Aorta (tissue), 5 donors: Measurements from ENCODE around the gene MYCBPAP. TPM values are rescaled to one million over a fixed set of nuclear protein-coding genes. Genes with fewer than 3 reads are reported as not detected.
A peak's percentile ranks its signal among the peaks of the same experiment; 100 is the strongest.

Experiments used
- ATAC-seq: fragments of 200-7000 bp; cut with Tn5 transposase; one replicate; pipeline ENCODE4 v1.9.1; 2022; ENCODE audit warnings: moderate library complexity; ENCODE audit not compliant: low FRiP score
- DNase-seq, 2 donors: peaks; one replicate each; pipeline ENCODE4 v3.0.0-alpha.2; 2020
- H3K27ac ChIP-seq, 2 donors: one replicate each; pipeline ENCODE4 v1.5.1; 2013; ENCODE audit warnings: low read length in 2 of 2, mild to moderate bottlenecking in 2 of 2, moderate library complexity in 2 of 2, control low read depth in 1 of 2, inconsistent platforms in 1 of 2, low read depth in 1 of 2
- H3K27me3 ChIP-seq, 2 donors: one replicate each; pipeline ENCODE4 v1.6.1; 2013; ENCODE audit warnings: control low read depth in 1 of 2, low read length in 1 of 2, mild to moderate bottlenecking in 1 of 2, moderate library complexity in 1 of 2; ENCODE audit not compliant: insufficient read depth in 2 of 2, control insufficient read depth in 1 of 2
- H3K36me3 ChIP-seq, 2 donors: one replicate each; pipeline ENCODE4 v1.6.1; 2013; ENCODE audit warnings: control low read depth in 1 of 2, low read length in 1 of 2, mild to moderate bottlenecking in 1 of 2; ENCODE audit not compliant: insufficient read depth in 2 of 2, control insufficient read depth in 1 of 2
- H3K4me1 ChIP-seq, 2 donors: one replicate each; pipeline ENCODE4 v1.6.1; 2013; ENCODE audit warnings: low read length in 2 of 2, control low read depth in 1 of 2, mild to moderate bottlenecking in 1 of 2, moderate library complexity in 1 of 2; ENCODE audit not compliant: insufficient read depth in 2 of 2, control insufficient read depth in 1 of 2
- H3K4me3 ChIP-seq, 2 donors: one replicate each; pipeline ENCODE4 v1.5.1; 2013; ENCODE audit warnings: low read length in 2 of 2, control low read depth in 1 of 2, mild to moderate bottlenecking in 1 of 2
- H3K9me3 ChIP-seq: one replicate; pipeline ENCODE4 v1.6.1; 2013; ENCODE audit warnings: mild to moderate bottlenecking, low read length; ENCODE audit not compliant: control insufficient read depth
- WGBS, 2 donors: extraction: QIAGEN DNeasy Blood & Tissue Kit; methylation state at CpG; one replicate each; pipeline ENCODE4 v1.1.7; 2013; 5-methylcytosine and 5-hydroxymethylcytosine counted together
- intact Hi-C, 2 donors: fragments of 100-400 bp; cut with DNase I; formaldehyde crosslinking; loops; one replicate each; pipeline versions ENCODE4 v1.14.2 to v1.15.0; 2022
- polyA plus RNA-seq, 2 donors: library from polyadenylated mRNA; stranded (reverse); fragments of 200-250 nt; gene quantifications; one replicate each; pipeline ENCODE4 v1.2.3, GENCODE V29; 2013
- total RNA-seq, 2 donors: library from RNA; stranded (reverse); fragmentation: NEBNext Ultra II Directional; extraction: Animal tissue kit (Norgen Biotek cat#: 25700); gene quantifications; one replicate each; pipeline ENCODE4 v1.2.1, GENCODE V29; 2021
- donor health status: healthy with polysubstance abuse.
- donor health status: Bipolar disorder and iron deficiency.
- donor health status: DM: no; HTN: no; CAD: no.
- donor health status: DM: no; HTN: no; CAD: no.
- donor health status: DM: yes; HTN: yes; CAD: no.

Gene MYCBPAP
- total and polyA plus RNA-seq, 4 donors, result 0.77 to 1.8 (median 1.1) TPM

GRCh38 chr17:50540560-50541401 lies 32.5 kb downstream of the MYCBPAP start:
- ATAC-seq, result no peak
- Histone ChIP-seq H3K4me3 (no peak overlapping the region), H3K4me1 (no peaks in the 10 kb centered on the region), H3K27ac (no peak overlapping the region), H3K9me3 (no peaks in the 10 kb centered on the region), H3K27me3 (no peaks in the 10 kb centered on the region), H3K36me3 (no peaks in the 10 kb centered on the region)
- no peak for DNase-seq
- 94 to 95% methylated on average over 11 of the region's 11 CpGs for WGBS, 2 donors
- intact Hi-C loops, result loop anchor here (5.0 to 10.0 kb wide), 2 partner anchors 58 to 404 kb away; no protein-coding TSS in a partner anchor

GRCh38 chr17:50541402-50541715 lies 33.1 kb downstream of the MYCBPAP start:
- no peaks in the 10 kb centered on the region for H3K9me3 ChIP-seq
- no peak for DNase-seq
- ATAC-seq, result no peak
- no peaks in the 10 kb centered on the region for H3K27me3 ChIP-seq
- H3K27ac ChIP-seq, result no peak overlapping the region
- peak overlapping the region in 1 of 2 donors; percentile 40 for H3K4me3 ChIP-seq
- no peaks in the 10 kb centered on the region for H3K4me1 ChIP-seq
- intact Hi-C loops, result loop anchor here (5.0 to 10.0 kb wide), 2 partner anchors 59 to 403 kb away; no protein-coding TSS in a partner anchor
- WGBS, 2 donors, result 57 to 74% methylated on average over 9 of the region's 9 CpGs
- no peaks in the 10 kb centered on the region for H3K36me3 ChIP-seq

- no peaks in the 10 kb centered on the region for H3K27me3 ChIP-seq
- DNase-seq (peak; percentile 89 to 95), ATAC-seq (peak; percentile 89)
- H3K9me3 ChIP-seq, result no peaks in the 10 kb centered on the region
- H3K36me3 ChIP-seq, result no peaks in the 10 kb centered on the region
- intact Hi-C loops, result loop anchor here (5.0 to 10.0 kb wide), 2 partner anchors 60 to 403 kb away; no protein-coding TSS in a partner anchor
- H3K4me3 ChIP-seq, result peak overlapping the region; percentile 40 to 42
- H3K4me1 ChIP-seq, result no peaks in the 10 kb centered on the region
- H3K27ac ChIP-seq, result no peak overlapping the region
- WGBS, 2 donors, result 2% methylated on average over 65 to 82 of the region's 82 CpGs
These were observed 33.8 kb downstream of the MYCBPAP start for GRCh38 chr17:50541716-50542688.

- Histone ChIP-seq H3K27ac (no peak overlapping the region), H3K9me3 (no peaks in the 10 kb centered on the region), H3K27me3 (no peaks in the 10 kb centered on the region), H3K36me3 (no peaks in the 10 kb centered on the region), H3K4me1 (no peaks in the 10 kb centered on the region), H3K4me3 (no peak overlapping the region)
- ATAC-seq (no peak), DNase-seq (no peak)
- intact Hi-C loops, result loop anchor here (5.0 to 10.0 kb wide), 2 partner anchors 61 to 402 kb away; no protein-coding TSS in a partner anchor
- 85 to 87% methylated on average over 16 of the region's 16 CpGs for WGBS, 2 donors
These were observed 34.8 kb downstream of the MYCBPAP start for GRCh38 chr17:50542795-50543774.

GRCh38 chr17:50544516-50544915 lies 36.3 kb downstream of the MYCBPAP start:
- H3K27ac ChIP-seq, result no peak overlapping the region
- WGBS, 2 donors, result 77 to 85% methylated on average over 7 of the region's 7 CpGs
- H3K4me1 ChIP-seq, result no peaks in the 10 kb centered on the region
- H3K4me3 ChIP-seq, result no peak overlapping the region
- no peaks in the 10 kb centered on the region for H3K9me3 ChIP-seq
- H3K27me3 ChIP-seq, result no peaks in the 10 kb centered on the region
- intact Hi-C loops, result loop anchor here (5.0 to 10.0 kb wide), 2 partner anchors 62 to 400 kb away; no protein-coding TSS in a partner anchor
- H3K36me3 ChIP-seq, result no peaks in the 10 kb centered on the region
- ATAC-seq, result no peak
- DNase-seq, result no peak

- Histone ChIP-seq H3K4me1 (no peaks in the 10 kb centered on the region), H3K27me3 (no peaks in the 10 kb centered on the region), H3K36me3 (no peaks in the 10 kb centered on the region), H3K9me3 (no peaks in the 10 kb centered on the region), H3K4me3 (no peak overlapping the region), H3K27ac (no peak overlapping the region)
- no peak for DNase-seq
- intact Hi-C loops, result loop anchor here (5.0 to 10.0 kb wide), 3 partner anchors 137 to 399 kb away; no protein-coding TSS in a partner anchor
- no peak for ATAC-seq
- 56 to 61% methylated on average over 8 of the region's 8 CpGs for WGBS, 2 donors
These were observed 37.1 kb downstream of the MYCBPAP start for GRCh38 chr17:50545311-50545710.

- WGBS, 2 donors, result 38 to 48% methylated on average over 4 of the region's 4 CpGs
- intact Hi-C loops, result loop anchor here (1.0 to 10.0 kb wide), 5 partner anchors 80 to 398 kb away; no protein-coding TSS in a partner anchor
- Histone ChIP-seq H3K27me3 (no peaks in the 10 kb centered on the region), H3K9me3 (no peaks in the 10 kb centered on the region), H3K27ac (no peak overlapping the region), H3K4me1 (no peaks in the 10 kb centered on the region), H3K36me3 (no peaks in the 10 kb centered on the region), H3K4me3 (no peak overlapping the region)
- DNase-seq (no peak), ATAC-seq (no peak)
These were observed 38.4 kb downstream of the MYCBPAP start for GRCh38 chr17:50546701-50547034.
